GM18951 (cell line): ENCODE data around the gene TCL1B.
"Not testable (repeated sequence)": the region's sequence is repeated elsewhere in the genome, so short reads cannot be mapped to it uniquely, and the experiment has no call there.

Experiments used
- POLR2A ChIP-seq: IDR thresholded peaks from 4 replicates; pipeline ENCODE4 v1.6.1; 2011; ENCODE audit warnings: mild to moderate bottlenecking; ENCODE audit not compliant: insufficient read length, insufficient read depth; ENCODE audit errors: extremely low read depth
- in situ Hi-C: fragments of 300-500 bp; cut with MboI; formaldehyde crosslinking; loops from one replicate; pipeline ENCODE4 v1.12.0; 2022; ENCODE audit warnings: low sequenced_read_pairs, mixed read lengths, inconsistent platforms; ENCODE audit not compliant: unreplicated experiment

Gene TCL1B

DNA sequence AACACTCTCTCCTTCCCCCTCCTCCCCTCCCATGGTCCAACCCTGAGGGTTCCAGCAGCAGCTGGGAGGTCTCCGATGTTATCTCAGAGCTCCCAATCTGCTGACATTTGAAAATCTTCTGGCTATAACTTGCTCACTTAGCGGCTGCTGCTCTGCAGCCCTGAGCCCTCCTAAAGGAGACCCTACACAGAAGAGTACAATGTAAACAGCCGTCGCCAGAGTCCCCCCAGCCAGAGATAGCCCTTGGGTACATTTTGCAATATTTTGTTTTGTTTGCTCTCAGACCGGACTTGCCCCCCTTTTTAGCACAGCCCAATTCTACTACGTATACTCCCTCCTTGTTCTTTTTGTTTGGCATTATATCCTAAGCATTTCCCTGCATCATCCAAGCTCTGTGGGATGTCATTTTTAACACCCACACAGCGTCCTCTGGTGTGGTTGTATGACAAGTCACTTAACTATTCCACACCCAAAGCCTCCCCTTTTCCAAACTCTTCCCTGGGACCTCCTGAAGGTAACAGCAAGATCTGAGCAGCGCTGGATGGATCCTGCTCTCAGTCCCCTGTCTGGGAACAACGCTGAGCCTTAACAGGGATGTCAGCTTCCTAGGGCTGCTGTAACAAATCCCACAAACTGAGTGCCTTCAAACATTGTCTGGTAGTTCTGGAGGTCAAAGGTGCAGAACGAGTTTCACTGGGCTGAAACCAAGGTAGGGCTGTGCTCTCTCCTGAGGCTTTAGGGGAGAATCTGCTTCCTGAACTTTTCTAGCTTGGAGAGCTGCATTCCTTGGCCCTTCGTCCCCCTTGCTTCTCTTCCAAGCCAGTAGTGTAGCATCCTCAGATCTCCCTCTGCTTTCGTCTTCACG is 25.3 kb upstream of the TCL1B start:
- in situ Hi-C loops: no loop called here
- TF ChIP-seq POLR2A: no peak

DNA sequence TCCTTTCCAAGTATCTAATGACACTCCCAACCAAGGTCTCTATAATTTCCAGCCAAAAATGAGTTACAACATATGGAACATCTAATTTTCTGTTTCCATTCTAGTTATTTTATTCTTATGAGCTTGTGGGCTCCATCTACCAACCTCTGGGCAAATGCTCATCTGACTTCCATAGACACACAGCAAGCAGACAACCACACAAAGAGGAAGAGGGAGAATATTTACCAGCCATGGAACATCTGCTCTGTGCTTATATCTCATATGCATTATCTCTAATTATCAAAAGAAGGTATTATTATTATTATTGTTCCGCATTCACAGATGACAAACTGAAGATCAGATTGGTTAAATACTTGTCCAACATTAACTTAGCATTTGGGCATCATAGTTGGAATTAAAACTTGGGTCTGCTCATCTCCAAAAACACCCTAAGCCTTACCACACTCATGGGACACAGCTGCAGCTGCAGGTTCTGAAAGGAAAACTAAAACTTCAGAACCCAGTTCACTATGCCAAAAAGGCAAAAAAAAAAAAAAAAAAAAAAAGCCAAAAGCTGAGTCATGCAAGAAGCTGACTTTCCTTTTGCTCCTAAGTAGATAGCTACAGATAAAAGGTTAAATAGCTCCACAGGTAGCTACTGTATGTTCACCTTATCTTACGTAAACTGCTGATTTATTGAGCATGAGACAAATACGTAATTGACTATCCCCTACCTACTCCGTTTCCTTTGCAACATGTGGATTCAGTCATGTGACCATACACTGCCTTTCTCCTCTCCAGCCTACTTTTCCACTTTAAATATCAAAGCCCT is 23.6 kb upstream of the TCL1B start:
- in situ Hi-C loops: no loop called here
- TF ChIP-seq POLR2A: no peak

DNA sequence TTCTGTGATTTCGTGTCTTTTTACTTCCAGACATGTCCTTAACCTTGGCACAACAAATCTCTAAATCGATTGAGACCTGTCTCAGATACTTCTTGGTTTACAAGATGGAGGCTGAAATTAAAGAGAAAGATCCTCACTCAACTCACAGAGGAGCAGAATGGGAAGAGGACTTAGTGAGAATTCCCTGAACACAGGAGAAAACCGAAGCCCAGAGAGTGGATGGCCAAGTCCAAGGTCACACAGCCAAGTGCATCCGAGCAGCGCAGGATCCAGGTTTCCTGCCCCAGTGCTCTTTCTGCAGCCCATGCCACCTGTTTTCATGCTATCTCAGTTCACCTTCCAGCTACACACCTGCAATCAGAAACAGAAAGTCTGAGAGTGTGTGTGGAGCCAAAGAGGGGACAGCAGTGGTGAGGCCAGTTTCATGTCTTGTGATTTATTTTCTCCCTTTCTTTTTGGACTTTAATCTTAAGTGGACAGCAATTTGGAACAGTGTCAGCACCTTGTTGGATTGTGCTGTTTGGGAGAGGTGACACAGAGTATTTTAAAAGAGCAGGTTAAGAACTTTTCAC is 22.9 kb upstream of the TCL1B start:
- in situ Hi-C loops: no loop called here
- no peak for TF ChIP-seq POLR2A

DNA sequence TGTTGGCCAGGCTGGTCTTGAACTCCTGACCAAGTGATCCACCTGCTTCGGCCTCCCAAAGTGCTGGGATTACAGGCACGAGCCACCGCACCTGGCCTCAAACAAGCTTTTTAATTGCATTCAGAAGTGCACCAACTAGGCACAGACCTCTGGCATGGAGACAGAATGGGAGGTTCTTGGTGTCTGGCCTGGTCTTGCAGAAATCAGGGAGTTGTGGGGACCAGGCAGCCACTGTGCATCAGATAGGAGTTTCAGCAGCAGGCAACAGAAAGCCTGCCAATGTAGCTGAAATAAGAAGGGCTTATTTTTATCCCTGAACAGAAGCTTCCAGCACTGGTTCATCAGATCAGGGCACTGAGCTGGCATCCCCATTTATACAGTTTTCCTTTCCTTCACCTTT is 22.2 kb upstream of the TCL1B start:
- no peak for TF ChIP-seq POLR2A
- in situ Hi-C loops: no loop called here

DNA sequence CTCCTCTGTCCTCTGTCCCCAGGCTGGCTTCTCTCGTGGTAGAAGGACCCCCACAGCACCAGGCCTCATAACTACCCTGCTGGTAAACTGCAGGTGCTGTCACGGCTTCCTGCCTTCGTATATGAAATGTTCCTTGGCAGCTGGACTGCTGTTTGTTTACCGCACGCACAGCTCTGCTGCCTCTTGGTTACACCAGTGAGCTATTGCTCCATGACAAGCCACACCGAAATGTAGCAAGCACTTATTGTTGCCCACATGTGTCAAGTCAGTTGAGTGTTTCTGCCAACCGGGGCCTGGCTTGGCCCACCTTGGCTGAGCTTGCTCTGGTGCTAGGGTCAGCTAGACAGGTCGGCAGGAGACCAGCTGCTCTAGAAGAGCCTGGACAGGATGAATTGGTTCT is 21.7 kb upstream of the TCL1B start:
- in situ Hi-C loops: no loop called here
- no peak for TF ChIP-seq POLR2A

DNA sequence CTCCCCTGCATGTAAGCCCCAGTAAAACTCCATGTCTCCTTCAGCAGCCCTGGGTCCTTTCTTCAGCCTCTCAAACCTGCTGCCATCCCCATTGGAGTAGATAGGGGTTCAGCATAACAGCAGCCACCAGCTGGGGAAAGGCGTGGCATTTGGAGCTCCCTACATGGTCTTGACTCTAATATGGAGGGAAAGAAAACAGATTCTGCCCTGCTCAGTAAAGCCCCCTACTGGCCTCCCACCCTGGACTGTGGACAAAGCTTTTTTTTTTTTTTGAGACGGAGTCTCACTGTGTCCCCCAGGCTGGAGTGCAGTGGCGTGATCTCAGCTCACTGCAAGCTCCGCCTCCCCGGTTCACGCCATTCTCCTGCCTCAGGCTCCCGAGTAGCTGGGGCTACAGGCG is 20.7 kb upstream of the TCL1B start:
- in situ Hi-C loops: not testable (repeated sequence)

DNA sequence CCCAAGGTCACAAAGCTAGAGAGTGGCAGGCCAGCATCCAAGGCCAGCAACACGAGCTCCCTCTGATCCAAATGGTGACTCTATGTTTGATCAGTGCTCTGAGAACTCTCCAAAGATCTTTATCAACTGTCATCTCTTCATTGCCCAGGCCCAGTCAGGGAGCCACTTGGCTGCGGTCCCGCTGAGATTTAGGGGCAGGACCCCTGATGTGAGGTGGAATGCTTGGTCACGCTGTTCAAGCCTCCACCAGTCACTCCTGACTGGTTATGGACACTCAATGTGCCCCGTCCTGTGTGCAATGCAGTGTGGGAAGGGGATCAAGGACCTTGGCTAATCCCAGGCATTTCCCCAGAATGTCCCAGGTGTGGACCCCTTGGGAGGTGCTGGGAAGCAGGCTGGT is 19.8 kb upstream of the TCL1B start:
- in situ Hi-C loops: no loop called here
- TF ChIP-seq POLR2A: no peak

DNA sequence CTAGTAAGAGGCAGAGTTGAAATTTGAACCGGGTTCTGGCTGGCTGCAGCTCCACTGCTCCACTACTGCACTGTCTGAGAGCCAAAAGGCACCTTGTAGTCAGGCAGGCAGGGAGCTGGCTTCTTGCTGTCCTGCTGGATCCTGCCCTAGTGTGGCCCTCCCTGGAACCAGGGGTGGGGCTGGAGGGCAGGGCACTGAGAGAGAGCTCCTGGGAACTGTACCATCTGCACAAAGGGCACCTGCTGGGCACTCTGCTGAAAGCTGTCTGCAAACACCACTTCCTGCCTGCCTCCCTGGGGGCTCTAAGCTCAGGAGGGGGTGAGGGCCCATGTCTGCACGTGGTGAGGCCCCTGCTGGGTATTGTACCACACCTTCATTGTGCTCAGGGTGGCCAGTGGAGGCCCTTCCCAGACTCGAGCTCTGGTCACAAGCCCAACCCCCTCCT is 19.0 kb upstream of the TCL1B start:
- peak; percentile 23 for TF ChIP-seq POLR2A
- in situ Hi-C loops: no loop called here

DNA sequence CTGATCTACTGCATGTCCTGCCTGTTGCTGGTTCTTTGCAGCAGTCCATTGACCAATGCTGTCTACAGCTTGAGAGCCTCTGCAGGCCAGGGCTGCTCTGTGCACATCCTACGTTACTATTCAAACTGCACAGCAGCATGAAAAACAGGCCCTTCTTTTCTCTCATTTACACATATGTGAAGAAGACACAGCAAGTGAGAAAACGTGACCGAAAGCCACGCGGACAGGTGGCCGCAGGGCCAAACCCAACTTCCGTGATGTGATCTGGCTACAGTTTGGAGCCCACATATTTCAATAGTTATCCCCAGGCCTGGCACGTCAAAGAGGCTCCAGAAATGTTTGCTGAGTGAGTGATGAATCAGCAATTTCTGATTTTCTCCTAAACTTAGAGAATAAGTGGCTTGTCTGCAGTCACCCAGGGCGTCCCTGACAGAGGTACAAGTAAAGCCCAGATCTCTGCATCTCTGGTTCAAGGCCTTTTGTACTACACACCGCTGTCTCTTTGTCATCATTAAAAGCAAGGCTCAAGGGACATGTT is 17.9 kb upstream of the TCL1B start:
- in situ Hi-C loops: no loop called here
- no peak for TF ChIP-seq POLR2A

DNA sequence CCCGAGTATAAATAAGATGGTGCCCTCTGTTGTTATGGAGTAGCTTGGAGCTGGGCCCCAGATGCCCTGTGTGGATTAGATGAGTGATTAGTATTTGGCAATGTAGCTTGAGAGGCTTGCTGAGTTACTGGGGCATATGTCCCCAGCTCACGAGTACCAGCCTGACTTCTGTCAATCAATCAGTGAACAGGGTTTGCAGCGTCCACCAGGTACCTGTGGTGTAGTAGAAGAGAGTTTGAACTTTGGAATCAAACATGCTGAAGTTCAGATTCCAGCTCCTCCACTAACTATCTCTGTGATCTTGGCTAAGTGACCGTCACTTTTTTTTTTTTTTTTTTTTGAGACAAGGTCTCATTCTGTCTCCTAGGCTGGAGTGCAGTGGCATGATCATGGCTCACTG is 11.6 kb upstream of the TCL1B start:
- in situ Hi-C loops: no loop called here
- no peak for TF ChIP-seq POLR2A

DNA sequence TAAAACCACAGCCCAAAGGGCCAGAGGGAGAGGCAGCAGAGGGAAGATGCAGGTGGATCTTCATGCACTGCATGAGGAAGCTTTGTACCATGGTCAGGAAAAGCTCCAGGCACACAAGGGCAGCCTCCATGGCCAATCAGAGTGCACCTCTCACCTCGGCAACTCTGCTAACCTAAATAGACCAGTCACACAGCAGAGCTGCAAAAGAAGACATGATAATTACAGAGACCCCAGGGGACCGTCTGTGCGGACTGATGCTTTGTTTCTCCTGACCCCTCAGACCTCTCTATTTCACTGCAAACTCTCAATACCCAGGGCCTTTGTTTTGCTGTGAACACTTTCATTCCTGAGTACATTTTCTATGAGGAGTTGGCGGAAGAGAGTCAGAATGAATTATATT is 10.7 kb upstream of the TCL1B start:
- no peak for TF ChIP-seq POLR2A
- in situ Hi-C loops: no loop called here

DNA sequence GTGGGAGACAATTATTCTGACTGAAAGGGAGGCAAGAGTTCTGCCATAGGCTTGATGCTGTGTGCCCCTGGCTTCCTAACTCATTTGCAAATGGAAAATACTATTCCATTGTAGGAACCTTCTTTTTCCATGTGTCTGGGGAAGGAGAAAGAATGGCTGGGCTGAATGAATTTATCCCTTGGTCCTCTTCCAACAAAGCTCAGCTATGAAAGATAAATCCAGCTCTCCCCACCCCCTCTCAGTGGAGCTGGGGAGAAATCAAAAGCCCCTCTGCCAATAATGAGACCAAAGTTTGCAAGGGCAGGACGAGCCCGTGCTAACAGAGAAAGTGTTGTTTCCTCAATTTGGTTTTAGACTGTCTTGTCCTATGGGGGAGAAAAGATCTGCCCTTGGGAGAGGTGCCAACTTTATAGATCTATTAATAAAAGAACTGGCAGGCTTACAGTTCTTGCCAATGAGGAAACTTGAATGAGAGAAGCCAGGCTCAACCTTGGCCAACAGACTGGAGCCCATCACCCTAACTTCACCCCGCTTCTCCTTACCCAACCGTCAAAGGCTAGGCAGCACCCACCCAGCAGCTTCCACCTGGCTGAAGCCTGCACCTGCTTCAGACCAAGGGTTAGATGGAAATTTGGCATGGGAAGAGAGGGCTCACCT is 8.9 kb upstream of the TCL1B start:
- in situ Hi-C loops: no loop called here
- TF ChIP-seq POLR2A: no peak

DNA sequence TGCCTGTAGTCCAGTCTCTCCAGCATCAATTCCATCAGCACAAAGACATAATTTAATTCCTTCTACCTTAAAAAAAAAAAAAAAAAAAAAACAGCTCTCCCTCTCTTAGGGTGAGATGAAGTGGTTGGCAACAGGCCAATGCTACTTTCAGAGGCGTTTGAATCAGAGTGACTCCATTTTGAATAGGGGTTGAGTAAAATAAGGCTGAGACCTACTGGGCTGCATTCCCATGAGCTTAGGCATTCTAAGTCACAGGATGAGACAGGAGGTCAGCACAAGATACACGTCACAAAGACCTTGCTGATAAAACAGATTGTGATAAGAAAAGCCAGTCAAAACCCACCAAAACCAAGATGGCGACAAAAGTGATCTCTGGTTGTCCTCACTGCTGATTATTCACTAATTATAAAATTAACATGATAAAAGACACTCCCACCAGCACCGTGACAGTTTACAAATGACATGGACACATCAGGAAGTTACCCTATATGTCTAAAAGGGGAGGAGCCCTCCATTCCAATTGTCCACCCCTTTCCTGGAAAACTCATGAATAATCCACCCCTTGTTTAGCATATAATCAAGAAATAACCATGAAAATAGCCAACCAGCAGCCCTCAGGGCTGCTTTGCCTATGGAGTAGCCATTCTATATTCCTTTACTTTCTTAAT is 6.9 kb upstream of the TCL1B start:
- in situ Hi-C loops: no loop called here
- no peak for TF ChIP-seq POLR2A
